A172 (cell line): ENCODE measurements around the gene CERS4. TPM values are rescaled to one million over a fixed set of nuclear protein-coding genes. Genes with fewer than 3 reads are reported as not detected.
"Not testable (repeated sequence)": the region's sequence is repeated elsewhere in the genome, so short reads cannot be mapped to it uniquely, and the experiment has no call there.

Source experiments
- DNase-seq: peaks from one replicate; pipeline ENCODE4 v3.0.0-alpha.2; 2015; ENCODE audit warnings: low spot score
- total RNA-seq: library from RNA; depleted of rRNA; stranded (reverse); fragments of >200 nt; shearing (Covaris generic); gene quantifications from 2 replicates; pipeline ENCODE4 v1.2.3, GENCODE V29; 2014; rRNA removed

Gene CERS4
- total RNA-seq = 18.3 and 19.7 TPM in 2 replicates

DNA sequence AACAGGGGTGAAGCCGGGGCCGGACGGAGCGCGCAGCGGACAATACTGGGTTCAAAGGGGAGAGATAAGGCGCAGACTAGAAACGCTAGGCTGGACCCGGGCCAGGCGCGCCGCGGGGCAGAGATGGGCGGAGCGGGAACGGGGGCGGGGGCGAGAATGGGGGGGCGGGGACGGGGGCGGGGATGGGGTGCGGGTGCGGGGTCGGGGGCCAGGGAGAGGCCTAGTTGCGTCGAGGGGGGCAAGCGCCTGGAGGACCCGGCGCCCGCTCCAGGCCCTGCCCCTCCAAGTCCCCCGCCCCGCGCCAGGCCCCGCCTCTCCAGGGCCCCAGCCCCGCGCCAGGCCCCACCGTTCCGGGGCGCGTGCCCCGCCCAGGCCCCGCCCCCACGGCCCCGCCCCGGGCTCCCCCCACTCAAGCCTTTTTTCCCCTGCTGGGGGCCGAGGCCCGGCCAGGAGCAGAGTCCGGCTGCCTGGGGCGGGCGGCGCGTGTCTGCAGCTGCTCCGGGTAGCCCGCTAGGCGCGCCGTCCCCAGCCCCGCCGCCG lies at the start of gene CERS4:
CERS4 (plus strand) TSS at position 449 of the 540 bp plus-strand sequence. CDS start 41,707 bp downstream, outside the sequence.
- DNase-seq = no peak

DNA sequence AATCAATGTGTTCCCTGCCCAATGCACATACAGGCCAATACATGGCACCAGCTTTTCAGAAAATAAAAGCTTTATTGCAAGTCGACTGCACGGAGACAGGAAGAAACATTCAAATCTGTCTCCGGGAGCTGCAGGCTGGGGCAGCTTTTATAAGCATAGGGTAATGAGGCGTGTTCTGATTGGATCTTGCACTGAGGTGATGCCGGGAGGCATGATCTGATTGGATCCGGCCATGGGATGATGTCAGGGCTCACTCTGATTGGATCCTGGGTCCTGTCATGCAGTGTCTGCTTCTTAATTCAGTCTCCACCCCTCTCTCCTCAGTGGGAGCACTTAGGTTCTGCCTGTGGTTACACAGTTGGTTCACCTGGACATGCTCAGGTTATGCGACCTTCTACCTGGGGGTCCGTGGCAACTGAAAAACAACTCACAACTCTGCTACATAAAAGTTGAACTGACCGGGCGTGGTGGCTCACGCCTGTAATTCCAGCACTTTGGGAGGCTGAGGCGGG lies 48.0 kb upstream of the CERS4 start:
- peak; percentile 51 for DNase-seq

DNA sequence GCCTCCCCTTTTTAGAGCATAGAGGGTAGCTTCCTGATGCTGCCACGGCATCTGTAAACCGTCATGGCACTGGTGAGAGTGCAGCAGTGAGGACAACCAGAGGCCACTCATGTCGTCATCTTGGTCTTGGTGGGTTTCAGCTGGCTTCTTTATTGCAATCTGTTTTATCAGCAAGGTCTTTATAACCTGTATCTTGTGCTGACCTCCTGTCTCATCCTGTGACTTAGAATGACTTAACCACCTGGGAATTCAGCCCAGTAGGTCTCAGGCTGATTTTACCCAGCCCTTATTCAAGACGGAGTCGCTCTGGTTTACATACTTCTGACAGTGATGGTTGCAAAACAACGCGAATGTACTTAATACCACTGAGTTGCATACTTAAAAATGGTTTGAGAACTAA lies 45.4 kb upstream of the CERS4 start:
- peak; percentile 63 for DNase-seq

DNA sequence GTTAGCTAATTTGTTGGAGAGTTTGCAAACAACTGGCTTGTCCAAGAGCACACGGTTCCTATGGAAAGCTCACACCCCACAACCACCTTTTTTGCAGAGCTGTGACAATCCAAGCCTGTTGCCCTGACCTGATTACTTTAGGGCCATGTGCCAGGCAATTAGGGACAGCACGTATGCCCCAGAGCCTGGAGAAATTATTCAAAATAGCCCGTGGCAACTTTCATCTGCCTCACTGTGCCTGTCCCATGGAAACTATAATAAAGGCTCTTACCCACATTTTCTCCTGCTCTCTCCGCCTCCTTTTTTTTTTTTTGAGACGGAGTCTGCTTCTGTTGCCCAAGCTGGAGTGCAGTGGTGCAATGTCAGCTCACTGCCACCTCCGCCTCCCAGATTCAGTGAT lies 41.2 kb upstream of the CERS4 start:
- no peak for DNase-seq

GRCh38 chr19:8168537-8168936 lies 40.6 kb upstream of the CERS4 start:
- no peak for DNase-seq

DNA sequence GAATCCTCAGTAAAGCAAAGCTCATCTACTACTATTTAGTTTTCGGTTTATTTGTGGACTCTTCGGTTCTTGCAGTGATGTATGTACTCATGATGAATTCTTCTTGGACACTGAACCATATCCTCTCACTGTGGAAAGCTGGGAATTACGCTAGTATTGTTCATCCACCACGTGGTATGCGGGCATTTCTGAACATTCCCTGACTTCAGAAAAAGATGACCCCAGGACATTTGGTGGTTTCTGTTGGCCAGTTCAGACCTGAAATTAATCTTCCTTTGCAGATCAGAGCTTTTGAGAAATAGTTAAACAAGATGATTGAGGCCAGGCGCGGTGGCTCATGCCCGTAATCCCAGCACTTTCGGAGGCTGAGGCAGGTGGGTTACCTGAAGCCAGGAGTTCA lies 34.5 kb upstream of the CERS4 start:
- DNase-seq = peak; percentile 92

- no peak for DNase-seq
Observed at GRCh38 chr19:8180018-8180417, 29.2 kb upstream of the CERS4 start.

DNA sequence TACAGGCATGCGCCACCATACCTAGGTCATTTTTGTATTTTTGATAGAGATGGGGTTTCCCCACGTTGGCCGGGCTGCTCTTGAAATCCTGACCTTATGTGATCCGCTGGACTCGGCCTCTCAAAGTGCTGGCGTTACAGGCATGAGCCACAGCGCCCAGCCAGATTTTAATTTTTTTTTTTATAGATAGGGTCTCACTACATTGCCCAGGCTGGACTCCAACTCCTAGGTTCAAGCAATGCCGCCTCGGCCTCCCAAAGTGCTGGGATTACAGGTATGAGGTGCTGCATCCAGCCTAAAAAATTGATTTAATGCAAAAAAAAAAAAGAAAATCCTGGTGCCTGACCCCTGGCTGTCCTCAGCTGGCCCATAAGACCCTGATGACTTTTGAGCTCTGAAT lies 24.9 kb upstream of the CERS4 start:
- no peak for DNase-seq

DNA sequence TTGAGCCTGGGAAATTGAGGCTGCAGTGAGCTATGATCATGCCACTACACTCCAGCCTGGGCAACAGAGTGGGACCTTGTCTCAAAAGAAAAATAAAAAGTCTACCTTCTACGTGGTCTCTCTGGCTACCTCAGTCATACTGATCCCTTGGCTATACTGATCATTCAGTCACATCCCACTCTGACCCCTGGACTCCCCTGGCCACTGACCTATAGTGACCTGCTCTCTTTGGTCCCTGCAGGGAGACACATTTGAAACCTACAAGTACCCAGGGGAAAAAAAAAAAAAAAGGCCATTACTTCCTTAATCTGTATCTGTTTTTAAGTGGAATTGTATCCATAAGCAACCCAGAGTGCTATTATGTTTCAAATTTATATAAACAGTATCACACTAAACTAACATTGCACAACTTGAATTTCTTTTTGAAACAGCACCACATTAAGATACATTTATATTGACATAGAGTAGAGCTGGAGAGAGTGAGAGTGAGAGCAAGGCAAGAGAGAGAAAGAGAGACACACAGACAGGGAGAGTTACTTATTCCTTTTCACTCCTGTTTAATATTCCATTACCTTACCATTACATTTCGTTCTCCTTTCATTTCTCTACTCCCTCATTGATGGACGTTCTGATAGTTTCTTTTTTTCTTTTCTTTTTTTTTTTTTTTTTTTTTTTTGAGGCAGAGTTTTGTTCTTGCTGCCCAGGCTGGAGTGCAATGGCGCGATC lies 23.7 kb upstream of the CERS4 start:
- DNase-seq = no peak

DNA sequence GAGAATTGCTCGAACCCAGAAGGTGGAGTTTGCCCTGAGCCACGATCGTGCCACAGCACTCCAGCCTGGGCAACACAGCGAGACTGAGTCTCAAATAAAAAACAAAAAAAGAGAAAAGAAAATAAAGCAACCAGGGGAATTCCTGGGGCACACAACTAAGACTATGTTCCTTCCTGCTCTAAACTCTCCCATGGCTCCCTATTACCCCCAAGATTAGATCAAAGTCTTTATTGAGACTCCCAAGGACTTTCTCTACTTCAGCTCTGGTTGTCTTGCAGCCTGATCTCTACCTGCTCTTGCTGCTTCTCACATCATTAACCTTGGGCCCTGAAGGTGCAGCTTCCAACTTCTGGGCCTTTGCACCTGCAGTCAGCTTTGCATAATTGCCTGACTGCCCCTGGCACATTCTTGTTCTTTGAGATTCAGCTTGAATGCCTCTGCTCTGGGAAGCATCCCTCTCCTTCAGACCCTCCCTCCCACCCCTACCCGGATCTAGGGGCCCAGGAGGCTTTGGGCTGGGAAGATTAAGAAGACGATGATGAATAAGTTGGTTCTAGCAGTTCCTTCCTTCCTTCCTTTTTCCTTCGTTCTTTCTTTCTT lies 16.8 kb upstream of the CERS4 start:
- no peak for DNase-seq

- no peak for DNase-seq
Observed at GRCh38 chr19:8194528-8195267, 14.5 kb upstream of the CERS4 start.

- DNase-seq = no peak
Observed at GRCh38 chr19:8196271-8196927, 12.8 kb upstream of the CERS4 start.

DNA sequence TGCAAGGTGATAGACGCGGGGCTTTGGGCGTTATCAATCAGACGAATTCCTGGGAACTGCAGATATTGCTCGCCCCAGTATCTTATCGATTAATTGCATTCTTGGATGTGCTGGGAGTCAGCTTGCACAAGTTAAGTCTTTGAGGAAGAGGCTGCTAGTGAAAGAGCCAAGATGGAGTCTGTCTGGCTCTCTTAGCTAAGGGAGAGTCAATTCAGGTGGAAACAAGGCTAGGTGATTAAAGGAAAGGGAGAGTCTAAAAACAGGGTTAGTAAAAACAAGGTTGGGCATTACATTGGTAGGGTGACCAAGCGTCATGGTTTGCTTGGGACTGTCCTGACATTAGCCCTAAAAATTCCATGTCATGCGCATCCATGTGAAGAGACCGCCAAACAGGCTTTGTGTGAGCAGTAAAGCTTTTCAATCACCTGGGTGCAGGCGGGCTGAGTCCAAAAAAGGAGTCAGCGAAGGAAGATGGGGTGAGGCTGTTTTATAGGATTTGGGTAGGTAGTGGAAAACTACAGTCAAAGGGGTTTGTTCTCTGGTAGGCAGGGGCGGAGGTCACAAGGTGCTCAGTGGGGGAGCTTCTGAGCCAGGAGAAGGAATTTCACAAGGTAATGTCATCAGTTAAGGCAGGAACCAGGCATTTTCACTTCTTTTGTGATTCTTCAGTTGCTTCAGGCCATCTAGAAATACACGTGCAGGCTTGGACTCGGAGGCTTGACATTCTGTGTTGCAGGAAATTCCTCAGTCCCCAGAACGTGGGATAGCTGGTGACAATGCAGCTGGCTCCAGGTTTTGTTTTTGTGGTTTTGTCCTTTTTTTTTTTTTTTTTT lies 5.7 kb upstream of the CERS4 start:
- not testable (repeated sequence) for DNase-seq

DNA sequence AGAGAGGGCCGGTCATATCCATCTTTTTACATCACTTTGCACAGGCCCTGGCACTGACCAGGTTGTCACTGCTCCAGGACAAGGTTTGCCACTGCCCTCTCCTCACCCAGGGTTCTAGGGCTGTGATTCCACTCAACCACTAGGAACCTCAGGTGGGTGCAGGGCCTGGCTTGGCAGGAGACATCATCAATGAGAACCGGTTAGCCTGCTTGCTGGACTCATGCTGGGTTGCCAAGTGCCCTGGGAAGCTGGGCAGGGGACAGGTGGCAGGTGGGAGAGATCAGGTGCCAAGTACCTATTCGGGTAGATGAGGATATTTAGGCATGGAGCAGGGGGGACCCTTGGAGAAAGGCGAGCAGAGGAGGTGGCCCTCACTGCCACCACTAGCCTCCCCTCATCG lies 4.2 kb upstream of the CERS4 start:
- DNase-seq = no peak

DNA sequence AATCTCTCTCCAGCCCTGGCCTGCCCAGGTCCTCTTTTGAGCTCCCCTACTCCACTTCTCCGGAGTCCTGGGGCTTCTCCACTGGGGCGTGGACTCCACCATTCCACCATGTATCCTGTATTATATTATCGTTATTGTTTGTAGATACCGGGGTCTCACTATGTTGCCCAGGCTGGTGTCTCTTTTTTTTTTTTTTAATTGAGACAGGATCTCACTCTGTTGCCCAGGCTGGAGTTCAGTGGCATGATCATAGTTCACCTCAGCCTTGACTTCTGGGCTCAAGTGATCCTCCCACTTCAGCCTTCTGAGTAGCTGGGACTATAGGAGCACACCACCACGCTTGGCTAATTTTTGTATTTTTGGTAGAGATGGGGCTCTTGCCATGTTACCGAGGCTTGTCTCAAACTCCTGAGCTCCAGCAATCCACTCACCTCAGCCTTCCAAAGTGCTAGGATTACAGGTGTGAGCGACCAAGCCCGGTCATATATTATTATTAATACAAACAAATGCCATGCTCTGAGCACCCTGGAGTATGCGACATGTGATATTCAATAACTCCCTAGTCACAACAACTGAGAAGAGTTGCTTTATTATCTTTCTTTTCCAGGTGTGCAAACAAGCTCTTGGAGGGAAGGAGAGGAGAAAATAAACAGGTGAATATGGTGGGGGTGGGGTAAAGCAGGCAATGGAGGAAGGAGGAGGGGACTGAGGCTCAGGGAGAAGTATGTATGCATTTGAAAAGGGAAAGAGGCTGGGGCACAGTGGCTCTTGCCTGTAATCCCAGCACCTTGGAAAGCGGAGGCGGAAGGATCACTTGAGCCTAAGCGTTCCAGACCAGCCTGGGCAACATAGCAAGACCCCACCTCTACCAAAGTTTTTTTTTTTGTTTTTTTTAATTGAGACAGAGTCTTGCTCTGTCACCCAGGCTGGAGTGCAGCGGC lies 2.8 kb upstream of the CERS4 start:
- DNase-seq = no peak

- DNase-seq = not testable (repeated sequence)
Observed at GRCh38 chr19:8207326-8207725, 1.8 kb upstream of the CERS4 start.

GRCh38 chr19:8208119-8208921 lies 850 bp upstream of the CERS4 start:
- DNase-seq = no peak

- no peak for DNase-seq
Observed at GRCh38 chr19:8209462-8210378, 550 bp downstream of the CERS4 start.
